Measurements from ENCODE around the gene IGF1R.

- no peak for TF ChIP-seq CTCF (IDR thresholded peaks at IDR 0.05; ENCODE audit: borderline replicate concordance, extremely low read depth, low read length, poor library complexity, severe bottlenecking)
- TF ChIP-seq EZH2 (IDR thresholded peaks at IDR 0.05; ENCODE audit: borderline replicate concordance, low read depth, low read length, severe bottlenecking): no peak
Measured at GRCh38 chr15:98955331-98955730, 307.0 kb downstream of the IGF1R start.

Measured in DND-41 (cell line).